ENCODE measurements around the gene ZNF793.
A peak's percentile ranks its signal among the peaks of the same experiment; 100 is the strongest.

The ZNF793 gene

DNA sequence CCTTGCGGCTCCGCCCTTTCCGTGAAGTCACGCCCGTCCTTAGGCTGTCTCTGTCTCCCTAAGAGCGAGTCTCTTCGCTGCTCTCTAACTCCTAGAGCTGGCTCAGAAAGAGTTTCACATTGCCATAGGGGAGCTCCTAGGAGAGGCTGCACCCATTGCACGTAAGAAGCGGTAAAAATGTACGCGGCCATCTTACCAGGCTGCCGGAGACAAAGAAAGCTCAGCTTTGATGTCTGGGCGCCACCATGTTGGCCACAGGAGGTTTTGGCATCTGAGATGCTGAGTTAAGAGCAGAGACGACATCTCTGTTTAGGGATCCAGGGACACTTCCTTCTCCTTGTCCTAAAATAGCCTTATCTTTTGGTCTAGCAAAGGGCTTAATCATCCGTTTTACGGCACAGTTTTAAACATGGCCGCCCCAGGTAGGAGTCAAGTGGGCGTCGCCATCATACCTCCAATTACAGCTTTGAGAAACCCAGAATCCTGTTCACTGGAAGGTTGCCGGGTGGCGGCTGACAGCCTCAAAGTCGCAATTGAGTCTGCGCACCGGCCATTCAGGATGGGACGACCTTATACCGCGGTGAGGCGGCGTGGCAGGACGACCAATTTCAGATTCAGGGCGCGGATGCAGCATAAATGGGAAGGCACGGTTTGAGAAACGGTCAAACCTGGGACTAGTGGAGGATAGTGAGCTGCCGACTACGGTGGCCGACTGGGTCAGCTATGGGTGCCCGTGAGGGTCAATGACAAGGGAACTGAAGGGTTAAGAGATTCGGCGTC, at the start of gene ZNF793:
Gene ZNF793 (plus strand): TSS at position 553 of the 780 bp plus-strand sequence. CDS start 16,501 bp downstream, outside the sequence.
- Mint-ChIP-seq H3K4me1 (no peaks in the 10 kb centered on the region), H3K27me3 (no peaks in the 10 kb centered on the region), H3K36me3 (peaks cover 28% of the 10 kb centered on the region), H3K4me3 (no peak within 1 kb of the TSS), H3K9me3 (peaks cover 10% of the 10 kb centered on the region), H3K27ac (no peak within 1 kb of the TSS)
- DNase-seq (ENCODE audit: low spot score in 2 of 2): peak; percentile 69 to 80
- peak; percentile 90 for ATAC-seq (ENCODE audit: low read depth)

DNA sequence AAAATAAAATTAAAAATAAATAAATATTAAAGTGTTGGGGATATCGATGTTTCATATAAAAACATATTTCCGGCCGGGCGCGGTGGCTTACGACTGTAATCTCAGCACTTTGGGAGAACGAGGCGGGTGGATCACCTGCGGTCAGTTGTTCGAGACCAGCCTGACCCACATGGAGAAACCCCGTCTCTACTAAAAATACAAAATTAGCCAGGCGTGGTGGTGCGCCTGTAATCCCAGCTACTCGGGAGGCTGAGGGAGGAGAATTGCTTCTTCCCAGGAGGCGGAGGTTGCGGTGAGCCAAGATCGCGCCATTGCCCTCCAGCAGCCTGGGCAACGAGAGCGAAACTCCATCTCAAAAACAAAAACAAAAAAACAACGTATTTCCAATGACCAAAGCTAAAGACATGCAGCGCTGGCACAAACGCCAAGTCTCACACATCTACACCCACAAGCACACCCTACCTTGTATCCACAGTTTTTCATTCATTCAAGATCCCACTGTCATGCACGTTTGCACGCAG, 40.4 kb upstream of the ZNF793 start:
- peak overlapping the region; percentile 96 for H3K4me3 Mint-ChIP-seq
- peaks cover 23% of the 10 kb centered on the region for H3K4me1 Mint-ChIP-seq
- H3K27me3 Mint-ChIP-seq: no peaks in the 10 kb centered on the region
- ATAC-seq (ENCODE audit: low read depth): no peak
- peaks cover 7% of the 10 kb centered on the region for H3K9me3 Mint-ChIP-seq
- H3K27ac Mint-ChIP-seq: peak overlapping the region; percentile 95
- H3K36me3 Mint-ChIP-seq: peaks cover 14% of the 10 kb centered on the region
- DNase-seq (ENCODE audit: low spot score in 2 of 2): no peak

GRCh38 chr19:37466798-37467607, 39.7 kb upstream of the ZNF793 start, which contains the start of gene ZNF569:
Gene ZNF569, minus strand, starts transcription at chr19:37467444. Its CDS starts 22,523 bp downstream, at chr19:37444921.
- peak within 1 kb of the TSS; percentile 96 for H3K4me3 Mint-ChIP-seq
- peaks cover 7% of the 10 kb centered on the region for H3K9me3 Mint-ChIP-seq
- peak; percentile 87 to 90 for DNase-seq (ENCODE audit: low spot score in 2 of 2)
- no peaks in the 10 kb centered on the region for H3K27me3 Mint-ChIP-seq
- H3K4me1 Mint-ChIP-seq: peaks cover 23% of the 10 kb centered on the region
- H3K36me3 Mint-ChIP-seq: peaks cover 14% of the 10 kb centered on the region
- ATAC-seq (ENCODE audit: low read depth): peak; percentile 68
- peak within 1 kb of the TSS; percentile 95 for H3K27ac Mint-ChIP-seq

DNA sequence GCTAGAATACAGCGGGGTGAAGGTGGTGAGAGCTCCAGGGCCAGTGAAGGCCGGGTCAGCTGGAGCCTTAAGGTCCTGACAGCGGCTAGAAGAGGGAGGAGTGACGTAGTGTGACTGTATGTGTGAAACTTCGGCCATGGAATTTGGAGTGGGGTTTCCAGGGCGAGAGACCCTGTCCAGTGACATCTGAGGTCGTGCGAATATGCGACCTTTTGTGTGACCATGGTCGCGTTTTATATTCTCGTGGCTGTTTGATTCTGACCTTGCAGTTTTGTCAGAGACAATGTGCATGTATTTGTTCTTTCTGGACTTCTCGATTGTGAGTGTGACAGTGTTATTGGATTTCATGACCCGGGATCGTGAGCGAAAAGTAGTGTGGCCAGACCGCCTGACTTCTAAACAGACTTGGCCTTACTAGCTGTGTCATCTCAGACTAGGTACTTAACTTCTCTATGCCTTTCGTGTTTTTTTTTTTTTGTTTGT, 39.1 kb upstream of the ZNF793 start:
- DNase-seq (ENCODE audit: low spot score in 2 of 2) (no peak), ATAC-seq (ENCODE audit: low read depth) (no peak)
- H3K4me1 Mint-ChIP-seq: peaks cover 23% of the 10 kb centered on the region
- peak overlapping the region; percentile 96 for H3K4me3 Mint-ChIP-seq
- H3K9me3 Mint-ChIP-seq: peaks cover 7% of the 10 kb centered on the region
- no peaks in the 10 kb centered on the region for H3K27me3 Mint-ChIP-seq
- H3K27ac Mint-ChIP-seq: peak overlapping the region; percentile 95
- H3K36me3 Mint-ChIP-seq: peaks cover 14% of the 10 kb centered on the region

DNA sequence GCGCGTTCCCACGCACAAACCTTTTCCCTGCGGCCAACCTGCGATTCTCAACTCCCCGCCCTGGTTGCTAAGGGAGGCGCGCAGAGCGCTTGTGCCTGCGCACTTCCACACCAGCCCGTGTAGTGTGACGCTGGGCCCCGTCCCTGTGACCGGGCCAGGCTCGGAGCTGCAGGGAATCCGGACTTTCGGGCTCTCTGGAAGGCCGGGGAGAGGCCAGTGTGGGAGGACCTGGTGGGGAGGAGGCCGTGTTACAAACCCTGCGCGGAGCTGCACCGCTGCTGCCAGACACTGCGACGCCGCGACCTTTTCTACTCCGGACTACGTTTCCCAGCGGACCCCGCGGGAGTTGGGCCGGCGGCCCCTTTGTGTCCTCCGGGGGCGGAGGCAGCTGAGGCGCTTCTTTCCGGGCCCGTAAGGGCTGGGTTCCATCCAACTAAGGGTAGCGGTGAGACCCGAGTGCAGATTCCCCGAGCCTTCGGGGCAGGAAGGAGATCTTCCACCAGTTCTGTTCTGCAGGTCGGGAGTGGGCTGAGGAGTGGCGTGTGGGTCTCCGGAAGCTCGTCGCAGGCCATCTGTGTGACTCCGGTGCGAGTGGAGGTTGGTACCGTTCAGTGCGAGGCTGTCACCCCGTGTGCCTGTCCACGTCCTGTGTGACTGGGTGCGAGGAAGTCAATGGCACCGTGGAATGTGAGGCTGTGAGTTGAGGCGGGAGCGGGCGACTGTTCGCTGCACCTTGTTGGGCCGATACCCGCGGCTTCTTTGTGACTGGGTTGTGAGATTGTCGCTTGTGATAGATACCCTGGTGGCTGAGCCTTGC, 37.6 kb upstream of the ZNF793 start, which contains the start of gene ZNF570:
Gene ZNF570 (plus strand): TSS at position 396 of the 817 bp plus-strand sequence. CDS start 999 bp downstream, outside the sequence.
- peak within 1 kb of the TSS; percentile 93 for H3K4me3 Mint-ChIP-seq
- H3K9me3 Mint-ChIP-seq: peaks cover 7% of the 10 kb centered on the region
- ATAC-seq (ENCODE audit: low read depth) (peak; percentile 68), DNase-seq (ENCODE audit: low spot score in 2 of 2) (peak; percentile 87 to 88)
- H3K27ac Mint-ChIP-seq: peak within 1 kb of the TSS; percentile 93
- H3K27me3 Mint-ChIP-seq: no peaks in the 10 kb centered on the region
- peaks cover 23% of the 10 kb centered on the region for H3K4me1 Mint-ChIP-seq
- peaks cover 14% of the 10 kb centered on the region for H3K36me3 Mint-ChIP-seq

DNA sequence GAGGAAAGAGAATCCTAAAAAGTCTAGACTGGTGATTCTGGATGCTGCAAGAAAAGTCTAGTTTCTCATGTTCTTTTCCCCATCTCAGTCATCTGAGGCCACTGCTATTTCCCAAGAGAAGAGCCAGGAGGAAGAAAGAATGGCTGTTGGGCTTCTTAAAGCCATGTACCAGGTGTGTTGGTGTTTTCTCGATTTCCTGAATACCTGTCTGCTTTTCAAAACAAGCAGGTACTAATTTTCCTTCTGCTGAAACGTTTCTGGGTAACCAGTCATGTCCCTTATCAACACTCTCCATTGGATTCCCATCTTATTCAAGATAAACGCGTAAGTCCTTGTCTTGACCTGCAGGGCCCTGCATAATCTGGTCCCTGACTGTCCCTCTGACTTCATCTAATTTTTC, 36.5 kb upstream of the ZNF793 start:
- DNase-seq (ENCODE audit: low spot score in 2 of 2) (no peak), ATAC-seq (ENCODE audit: low read depth) (no peak)
- peaks cover 5% of the 10 kb centered on the region for H3K36me3 Mint-ChIP-seq
- peak overlapping the region; percentile 93 for H3K4me3 Mint-ChIP-seq
- H3K27ac Mint-ChIP-seq: no peak overlapping the region
- H3K9me3 Mint-ChIP-seq: peaks cover 4% of the 10 kb centered on the region
- H3K27me3 Mint-ChIP-seq: no peaks in the 10 kb centered on the region
- peaks cover 20% of the 10 kb centered on the region for H3K4me1 Mint-ChIP-seq

- peaks cover 17% of the 10 kb centered on the region for H3K4me1 Mint-ChIP-seq
- H3K36me3 Mint-ChIP-seq: peaks cover 24% of the 10 kb centered on the region
- no peak for DNase-seq (ENCODE audit: low spot score in 2 of 2)
- no peak overlapping the region for H3K27ac Mint-ChIP-seq
- H3K4me3 Mint-ChIP-seq: no peak overlapping the region
- no peak for ATAC-seq (ENCODE audit: low read depth)
- peaks cover 13% of the 10 kb centered on the region for H3K9me3 Mint-ChIP-seq
- no peaks in the 10 kb centered on the region for H3K27me3 Mint-ChIP-seq
Observed at GRCh38 chr19:37472165-37472564, 34.6 kb upstream of the ZNF793 start.

- Mint-ChIP-seq H3K27me3 (no peaks in the 10 kb centered on the region), H3K36me3 (peaks cover 63% of the 10 kb centered on the region), H3K4me1 (no peaks in the 10 kb centered on the region), H3K27ac (no peak overlapping the region), H3K4me3 (no peak overlapping the region), H3K9me3 (peaks cover 30% of the 10 kb centered on the region)
- no peak for ATAC-seq (ENCODE audit: low read depth)
- DNase-seq (ENCODE audit: low spot score in 2 of 2): no peak
Observed at GRCh38 chr19:37484406-37485168, 22.2 kb upstream of the ZNF793 start.

- Mint-ChIP-seq H3K27ac (no peak overlapping the region), H3K9me3 (peaks cover 24% of the 10 kb centered on the region), H3K4me1 (no peaks in the 10 kb centered on the region)
Observed at GRCh38 chr19:37492213-37492612, 14.5 kb upstream of the ZNF793 start.

DNA sequence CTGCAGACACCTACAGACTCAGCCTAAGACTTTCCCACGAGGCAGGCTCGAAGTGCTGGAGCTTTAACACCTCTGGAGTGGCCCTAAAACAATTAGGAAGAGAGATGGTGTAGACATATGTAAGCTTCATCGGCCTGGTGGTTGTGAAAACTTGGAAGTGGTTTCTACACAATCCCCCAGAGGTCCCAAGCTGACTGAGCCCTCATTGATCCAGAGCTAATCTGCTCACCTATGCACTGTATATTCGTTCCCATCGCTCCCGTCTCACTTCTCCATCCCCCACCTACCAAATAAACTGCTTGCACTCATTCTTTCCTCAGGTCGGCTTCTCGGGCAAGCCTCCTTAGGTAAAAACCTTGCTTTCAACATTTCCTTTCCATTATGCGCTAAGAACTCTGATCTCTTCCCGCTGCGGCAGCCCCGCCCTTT, 767 bp upstream of the ZNF793 start:
- Mint-ChIP-seq H3K4me3 (no peak overlapping the region), H3K27ac (no peak overlapping the region), H3K4me1 (no peaks in the 10 kb centered on the region), H3K9me3 (peaks cover 9% of the 10 kb centered on the region), H3K36me3 (peaks cover 23% of the 10 kb centered on the region), H3K27me3 (no peaks in the 10 kb centered on the region)
- DNase-seq (ENCODE audit: low spot score in 2 of 2) (no peak), ATAC-seq (ENCODE audit: low read depth) (peak; percentile 9)

More at GRCh38 chr19:37492213-37492612, 14.5 kb upstream of the ZNF793 start:
- H3K4me3 Mint-ChIP-seq: no peak overlapping the region
- ATAC-seq (ENCODE audit: low read depth) (no peak), DNase-seq (ENCODE audit: low spot score in 2 of 2) (no peak)
- H3K27me3 Mint-ChIP-seq: peaks cover 2% of the 10 kb centered on the region
- H3K36me3 Mint-ChIP-seq: peaks cover 12% of the 10 kb centered on the region

DNA sequence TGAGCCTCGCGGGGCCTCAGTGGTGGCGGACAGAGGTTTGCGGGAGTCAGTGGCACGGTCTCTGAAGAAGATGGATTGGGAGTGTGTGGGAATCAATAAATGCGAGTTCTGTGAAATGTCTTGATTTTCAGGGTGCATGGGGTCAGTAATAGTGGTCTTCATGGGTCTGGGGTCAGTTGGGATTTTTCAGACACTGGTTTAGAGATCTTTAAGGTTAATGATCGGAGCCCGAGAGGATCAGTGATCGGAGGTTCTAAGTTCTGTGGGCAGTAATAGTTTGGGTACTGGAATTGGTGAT, 377 bp downstream of the ZNF793 start:
- DNase-seq (ENCODE audit: low spot score in 2 of 2) (no peak), ATAC-seq (ENCODE audit: low read depth) (no peak)
- no peaks in the 10 kb centered on the region for H3K27me3 Mint-ChIP-seq
- peaks cover 8% of the 10 kb centered on the region for H3K9me3 Mint-ChIP-seq
- no peak overlapping the region for H3K27ac Mint-ChIP-seq
- H3K36me3 Mint-ChIP-seq: peaks cover 33% of the 10 kb centered on the region
- no peak overlapping the region for H3K4me3 Mint-ChIP-seq
- H3K4me1 Mint-ChIP-seq: no peaks in the 10 kb centered on the region

DNA sequence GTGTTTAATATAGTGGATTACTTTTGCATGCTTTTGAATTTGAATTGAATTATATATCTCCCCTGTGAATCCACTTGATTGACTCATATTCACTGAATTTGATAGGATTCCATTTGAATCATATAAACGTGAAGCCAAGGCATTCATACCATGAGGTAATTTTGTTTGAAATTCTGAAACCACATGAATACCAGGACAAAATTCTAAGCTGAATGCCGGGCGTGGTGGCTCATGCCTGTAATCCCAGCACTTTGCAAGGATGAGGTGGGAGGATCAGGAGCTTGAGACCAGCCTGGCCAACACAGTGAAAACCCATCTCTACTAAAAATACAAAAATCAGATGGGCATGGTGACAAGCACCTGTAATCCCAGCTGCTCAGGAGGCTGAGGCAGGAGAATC, 4.4 kb downstream of the ZNF793 start:
- Mint-ChIP-seq H3K36me3 (peaks cover 50% of the 10 kb centered on the region), H3K4me3 (no peak overlapping the region), H3K4me1 (no peaks in the 10 kb centered on the region), H3K27ac (no peak overlapping the region), H3K9me3 (peaks cover 15% of the 10 kb centered on the region), H3K27me3 (no peaks in the 10 kb centered on the region)
- ATAC-seq (ENCODE audit: low read depth) (no peak), DNase-seq (ENCODE audit: low spot score in 2 of 2) (no peak)

- H3K9me3 Mint-ChIP-seq: peaks cover 15% of the 10 kb centered on the region
- ATAC-seq (ENCODE audit: low read depth): no peak
- H3K27me3 Mint-ChIP-seq: no peaks in the 10 kb centered on the region
- H3K4me1 Mint-ChIP-seq: no peaks in the 10 kb centered on the region
- no peak overlapping the region for H3K4me3 Mint-ChIP-seq
- H3K27ac Mint-ChIP-seq: no peak overlapping the region
- DNase-seq (ENCODE audit: low spot score in 2 of 2): no peak
- H3K36me3 Mint-ChIP-seq: peaks cover 52% of the 10 kb centered on the region
Observed at GRCh38 chr19:37511821-37512220, 5.1 kb downstream of the ZNF793 start.
